ENCODE results near the gene MPP7.

- TF ChIP-seq PAX5 (IDR thresholded peaks at IDR 0.05; ENCODE audit: insufficient read depth, low read length, severe bottlenecking) (no peak), POLR2A (IDR thresholded peaks at IDR 0.05; ENCODE audit: low read depth, low read length) (no peak), POLR2AphosphoS5 (IDR thresholded peaks at IDR 0.05; ENCODE audit: low read depth, low read length) (no peak), TAF1 (IDR thresholded peaks at IDR 0.05; ENCODE audit: low read depth, low read length) (no peak), SPI1 (IDR thresholded peaks at IDR 0.05; ENCODE audit: low read depth, low read length) (no peak), POU2F2 (IDR thresholded peaks at IDR 0.05; ENCODE audit: low read depth, low read length) (no peak)
These were observed 23.0 kb downstream of the MPP7 start for GRCh38 chr10:28279878-28280277.

All from GM12891 (cell line).